K562 (cell line): Measurements from ENCODE around the gene PIBF1. TPM values are rescaled to one million over a fixed set of nuclear protein-coding genes. Genes with fewer than 3 reads are reported as not detected.

ENCODE experiments used
- ATAC-seq: fragments of 200-7000 bp; cut with Tn5 transposase; 3 replicates; pipeline ENCODE4 v1.9.1; 2020; ENCODE audit warnings: moderate library complexity
- BruUV-seq: library from RNA; stranded (reverse); fragments of 400-500 nt; replicated peaks from 2 replicates; lab custom pipeline; 2021; lab: Mats Ljungman, UMichigan
- CTCF ChIA-PET: fragments of 300-600 bp; formaldehyde crosslinking; extraction: SDS; loops from one replicate; lab custom pipeline; 2021; ENCODE audit warnings: low intra/inter-chr PET ratio; lab: Yijun Ruan, JAX
- POLR2A ChIA-PET: fragments of 300-600, 350-650 bp; sonication (Branson Sonifier 250); formaldehyde crosslinking; extraction: SDS; loops from one replicate; lab custom pipeline; 2021; ENCODE audit warnings: antibody characterized with exemption, inconsistent platforms; lab: Yijun Ruan, JAX
- DNase-seq, 4 experiments: peaks; one replicate each; pipeline versions ENCODE4 v3.0.0 to v3.0.0-alpha.2; 2011 to 2018; ENCODE audit warnings: low spot score in 3 of 4, mixed read lengths in 3 of 4; ENCODE audit errors: extremely low read depth in 1 of 4
- FAIRE-seq: peaks from 2 replicates; lab custom pipeline; 2011; peaks lifted over from hg19 to GRCh38; lab: Jason Lieb, UNC
- H2AFZ ChIP-seq: 2 replicates; pipeline ENCODE4 v1.6.0; 2011; ENCODE audit warnings: low read depth, low read length, control low read depth, inconsistent platforms
- H3K27ac ChIP-seq: fragments of 200-600 bp; 3 replicates; pipeline ENCODE4 v1.8.0; 2011; ENCODE audit warnings: low read depth, mild to moderate bottlenecking, control low read depth, inconsistent platforms, low read length, moderate library complexity, mixed read lengths; ENCODE audit errors: extremely low read depth
- H3K27me3 ChIP-seq, 2 experiments: fragments of 300-600 bp in 1 of 2; 2 replicates in 1 of 2; 3 replicates in 1 of 2; pipeline versions ENCODE4 v1.6.0 to v1.8.0; 2011; ENCODE audit warnings: inconsistent platforms in 2 of 2, low read length in 2 of 2, mild to moderate bottlenecking in 1 of 2, mixed read lengths in 1 of 2, moderate library complexity in 1 of 2; ENCODE audit not compliant: control insufficient read depth in 2 of 2, insufficient read depth in 2 of 2
- H3K36me3 ChIP-seq: fragments of 300-600 bp; 3 replicates; pipeline ENCODE4 v1.8.0; 2011; ENCODE audit warnings: mild to moderate bottlenecking, low read length, inconsistent platforms; ENCODE audit not compliant: control insufficient read depth, insufficient read depth
- H3K4me1 ChIP-seq, 2 experiments: fragments of 200-600 bp in 1 of 2; replicated peaks in 1 of 2; 2 replicates in 1 of 2; 3 replicates in 1 of 2; pipeline versions ENCODE4 v1.5.1 to v1.8.0; 2011; ENCODE audit warnings: inconsistent platforms in 2 of 2, low read length in 2 of 2, mild to moderate bottlenecking in 1 of 2, mixed read lengths in 1 of 2, moderate library complexity in 1 of 2; ENCODE audit not compliant: control insufficient read depth in 2 of 2, insufficient read depth in 2 of 2
- H3K4me2 ChIP-seq: 2 replicates; pipeline ENCODE4 v1.6.1; 2011; ENCODE audit warnings: low read length, control low read depth, inconsistent platforms, mixed read lengths; ENCODE audit not compliant: insufficient read depth
- H3K4me3 ChIP-seq: fragments of 200-600 bp; sonication (generic), shearing (Covaris generic); 2 replicates; pipeline ENCODE4 v1.5.1; 2016; ENCODE audit warnings: control low read depth, inconsistent platforms
- H3K79me2 ChIP-seq: fragments of 200-600 bp; 3 replicates; pipeline ENCODE4 v1.8.0; 2011; ENCODE audit warnings: low read length, inconsistent platforms; ENCODE audit not compliant: control insufficient read depth, insufficient read depth
- H3K9ac ChIP-seq, 2 experiments: 2 replicates each; pipeline versions ENCODE4 v1.6.0 to v1.6.1; 2011; ENCODE audit warnings: low read depth in 2 of 2, low read length in 2 of 2, control low read depth in 1 of 2, inconsistent platforms in 1 of 2, mild to moderate bottlenecking in 1 of 2, mixed read lengths in 1 of 2; ENCODE audit not compliant: insufficient read depth in 1 of 2
- H3K9me1 ChIP-seq: one replicate; pipeline ENCODE4 v1.6.0; 2011; ENCODE audit warnings: inconsistent platforms, mild to moderate bottlenecking, low read length, moderate library complexity; ENCODE audit not compliant: control insufficient read depth, insufficient read depth
- H3K9me3 ChIP-seq: replicated peaks from 2 replicates; pipeline ENCODE4 v1.5.1; 2011; ENCODE audit warnings: low read depth, low read length, inconsistent platforms; ENCODE audit not compliant: control insufficient read depth, insufficient read depth
- H4K20me1 ChIP-seq: replicated peaks from 2 replicates; pipeline ENCODE4 v1.6.1; 2011; ENCODE audit warnings: low read length, inconsistent platforms, mixed read lengths; ENCODE audit not compliant: control insufficient read depth, insufficient read depth
- NFRKB ChIP-seq: fragments of 450-650 bp; IDR thresholded peaks from 2 replicates; pipeline ENCODE4 v1.6.1; 2016; ENCODE audit warnings: low read depth
- PRDM10 ChIP-seq: fragments of 450-650 bp; IDR thresholded peaks from 2 replicates; pipeline ENCODE4 v1.6.1; 2018; ENCODE audit not compliant: partially characterized antibody
- TSHZ1 ChIP-seq: fragments of 250-450 bp; sonication (Bioruptor Pico); IDR thresholded peaks from 2 replicates; pipeline ENCODE4 v1.4.0; 2020; ENCODE audit warnings: mild to moderate bottlenecking, moderate library complexity
- ZKSCAN1 ChIP-seq: fragments of 150-350 bp; IDR thresholded peaks from 2 replicates; pipeline ENCODE4 v1.6.1; 2016; ENCODE audit warnings: low read depth, low read length
- ZNF696 ChIP-seq: fragments of 250-450 bp; sonication (Bioruptor Pico); conservative IDR thresholded peaks from 2 replicates; pipeline ENCODE4 v1.4.0; 2020; ENCODE audit warnings: mild to moderate bottlenecking, moderate library complexity
- in situ Hi-C: fragments of 300-500 bp; cut with MboI; formaldehyde crosslinking; loops from 4 replicates; pipeline ENCODE4 v1.15.0; 2018; ENCODE audit warnings: inconsistent platforms, mixed read lengths
- intact Hi-C: fragments of 100-400 bp; cut with micrococcal nuclease; formaldehyde crosslinking; loops from 2 replicates; pipeline ENCODE4 v1.14.2; 2022
- polyA plus RNA-seq, 8 experiments: library from polyadenylated mRNA; depleted of rRNA in 4 of 8; stranded (reverse) in 5 of 8; unstranded in 3 of 8; fragments of >200 nt; fragmentation: Nextera tagmentation in 2 of 8; fragmentation: Illumina TruSeq in 1 of 8; extraction: Ambion mirVana in 2 of 8; extraction: Trizol in 1 of 8; gene quantifications; 2 replicates each; pipeline versions ENCODE4 v1.2.1 to v1.2.3, GENCODE V29; 2011 to 2014; ENCODE audit warnings: inconsistent platforms in 1 of 8, missing spikeins in 1 of 8
- total RNA-seq, 7 experiments: library from RNA; depleted of rRNA in 6 of 7; stranded (reverse); fragments of >200 nt in 6 of 7; fragmentation: Illumina TruSeq in 2 of 7; extraction: Trizol in 2 of 7; gene quantifications; 2 replicates each; pipeline versions ENCODE4 v1.2.1 to v1.2.3, GENCODE V29; 2011 to 2021; ENCODE audit warnings: low replicate concordance in 1 of 7
- TF ChIP-seq, protein P1 (sequence below): fragments of 250-450 bp; sonication (Bioruptor Pico); IDR thresholded peaks from 2 replicates; pipeline ENCODE4 v1.8.0; 2021; ENCODE audit warnings: moderate library complexity, mild to moderate bottlenecking, inconsistent platforms

The PIBF1 gene
- total and polyA plus RNA-seq, 9 of the 15 experiments (the other 6 are each of a cell fraction or from before 2014, with no cell fraction given) = 9.1 to 28.8 (median 14.7) TPM

- no peak for TF ChIP-seq PRDM10
- no peak for TF ChIP-seq ZNF696 (CRISPR knock-in tag)
- TF ChIP-seq, protein P1, sequence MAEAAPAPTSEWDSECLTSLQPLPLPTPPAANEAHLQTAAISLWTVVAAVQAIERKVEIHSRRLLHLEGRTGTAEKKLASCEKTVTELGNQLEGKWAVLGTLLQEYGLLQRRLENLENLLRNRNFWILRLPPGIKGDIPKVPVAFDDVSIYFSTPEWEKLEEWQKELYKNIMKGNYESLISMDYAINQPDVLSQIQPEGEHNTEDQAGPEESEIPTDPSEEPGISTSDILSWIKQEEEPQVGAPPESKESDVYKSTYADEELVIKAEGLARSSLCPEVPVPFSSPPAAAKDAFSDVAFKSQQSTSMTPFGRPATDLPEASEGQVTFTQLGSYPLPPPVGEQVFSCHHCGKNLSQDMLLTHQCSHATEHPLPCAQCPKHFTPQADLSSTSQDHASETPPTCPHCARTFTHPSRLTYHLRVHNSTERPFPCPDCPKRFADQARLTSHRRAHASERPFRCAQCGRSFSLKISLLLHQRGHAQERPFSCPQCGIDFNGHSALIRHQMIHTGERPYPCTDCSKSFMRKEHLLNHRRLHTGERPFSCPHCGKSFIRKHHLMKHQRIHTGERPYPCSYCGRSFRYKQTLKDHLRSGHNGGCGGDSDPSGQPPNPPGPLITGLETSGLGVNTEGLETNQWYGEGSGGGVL (CRISPR knock-in tag) = no peak
- TF ChIP-seq, all 486 proteins: peak for 0
Observed at GRCh38 chr13:72960114-72960513, 178.2 kb downstream of the PIBF1 start (continued).

GRCh38 chr13:72960541-72960940 is 178.6 kb downstream of the PIBF1 start:
- no peak overlapping the region for H2AFZ ChIP-seq
- no peaks in the 10 kb centered on the region for H3K4me1 ChIP-seq
- no peaks in the 10 kb centered on the region for H4K20me1 ChIP-seq
- ATAC-seq (no peak), DNase-seq (no peak), FAIRE-seq (no peak)
- no peak overlapping the region for H3K4me3 ChIP-seq
- no peak overlapping the region for H3K9ac ChIP-seq
- no peak overlapping the region for H3K4me2 ChIP-seq
- ChIA-PET CTCF (no interaction called here), POLR2A (no interaction called here)
- no peaks in the 10 kb centered on the region for H3K9me1 ChIP-seq
- H3K79me2 ChIP-seq = no peaks in the 10 kb centered on the region
- intact Hi-C loops = no loop called here
- H3K27me3 ChIP-seq = no peaks in the 10 kb centered on the region
- BruUV-seq = no TSS peak
- no peaks in the 10 kb centered on the region for H3K9me3 ChIP-seq
- H3K36me3 ChIP-seq = 0 out of 3 replicates have a peak, but pooled peaks cover 3% of the 10 kb centered on the region
- in situ Hi-C loops = no loop called here
- no peak overlapping the region for H3K27ac ChIP-seq
- TF ChIP-seq ZKSCAN1 (no peak), PRDM10 (no peak), NFRKB (no peak), TSHZ1 (CRISPR knock-in tag) (no peak)
